IPS DF 6.9 (cell line): ENCODE measurements around the gene PON1.

ENCODE experiments used
- DNase-seq: peaks from one replicate; pipeline ENCODE4 v3.0.0-alpha.2; 2013; ENCODE audit warnings: low read depth, low spot score
- H3K27ac ChIP-seq: one replicate; pipeline ENCODE4 v1.5.1; 2013; ENCODE audit warnings: low read length, control low read depth
- H3K27me3 ChIP-seq: 2 replicates; pipeline ENCODE4 v1.6.1; 2013; ENCODE audit warnings: mild to moderate bottlenecking, low read length; ENCODE audit not compliant: control insufficient read depth, insufficient read depth
- H3K36me3 ChIP-seq: 2 replicates; pipeline ENCODE4 v1.6.1; 2013; ENCODE audit warnings: low read length; ENCODE audit not compliant: control insufficient read depth, insufficient read depth
- H3K4me1 ChIP-seq: 2 replicates; pipeline ENCODE4 v1.6.1; 2013; ENCODE audit warnings: low read length; ENCODE audit not compliant: control insufficient read depth, insufficient read depth
- H3K4me3 ChIP-seq: 2 replicates; pipeline ENCODE4 v1.5.1; 2013; ENCODE audit warnings: mild to moderate bottlenecking, low read length
- H3K9me3 ChIP-seq: 2 replicates; pipeline ENCODE4 v1.6.1; 2013; ENCODE audit warnings: low read length, inconsistent platforms; ENCODE audit not compliant: control insufficient read depth, insufficient read depth
- WGBS: extraction: QIAGEN DNeasy Blood & Tissue Kit; methylation state at CpG from one replicate; pipeline ENCODE4 v1.1.7; 2013; ENCODE audit warnings: mixed read lengths, missing lambda C conversion rate; ENCODE audit not compliant: insufficient read length, insufficient coverage; 5-methylcytosine and 5-hydroxymethylcytosine counted together

Gene PON1

DNA sequence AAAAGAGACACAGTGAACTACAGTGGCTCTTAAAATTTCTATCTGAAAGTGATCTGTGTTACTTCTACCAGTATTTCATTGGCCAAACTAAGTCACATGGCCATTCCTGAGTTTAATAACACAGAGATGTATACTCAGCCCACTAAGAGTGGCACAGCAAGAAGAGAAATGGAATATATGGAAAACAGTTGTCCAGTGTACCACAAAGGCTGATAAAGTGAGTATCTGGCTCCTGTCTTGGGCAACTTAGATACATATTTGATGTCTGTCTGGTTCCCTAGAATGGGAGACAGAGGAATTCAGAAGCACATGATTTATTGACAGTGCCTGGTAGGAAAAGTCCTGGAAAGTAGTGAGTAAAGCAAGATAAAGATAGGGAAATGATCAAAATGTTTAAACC lies 10.1 kb upstream of the PON1 start:
- H3K27ac ChIP-seq: no peak overlapping the region
- no peaks in the 10 kb centered on the region for H3K9me3 ChIP-seq
- no peaks in the 10 kb centered on the region for H3K4me1 ChIP-seq
- no peaks in the 10 kb centered on the region for H3K36me3 ChIP-seq
- no peaks in the 10 kb centered on the region for H3K27me3 ChIP-seq
- no peak for DNase-seq
- H3K4me3 ChIP-seq: no peak overlapping the region

DNA sequence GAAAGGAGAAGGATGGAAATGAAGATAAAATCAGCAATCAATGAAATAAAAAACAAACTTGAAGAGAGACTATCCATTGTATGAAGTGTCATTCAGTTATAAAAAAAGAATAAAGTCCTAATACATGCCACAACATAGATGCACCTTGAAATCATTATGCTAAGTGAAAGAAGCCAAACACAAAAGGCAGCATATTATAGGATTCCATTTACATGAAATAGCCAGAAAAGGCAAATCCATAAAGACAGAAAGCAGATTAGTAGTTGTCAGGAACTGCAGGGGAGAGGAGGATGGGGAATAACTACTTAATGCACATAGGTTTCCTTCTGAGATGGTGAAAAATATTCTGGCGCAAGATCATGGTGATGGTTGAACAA lies 6.6 kb upstream of the PON1 start:
- no CpG with 5 or more reads among the region's 1 CpG for WGBS
- no peak for DNase-seq

DNA sequence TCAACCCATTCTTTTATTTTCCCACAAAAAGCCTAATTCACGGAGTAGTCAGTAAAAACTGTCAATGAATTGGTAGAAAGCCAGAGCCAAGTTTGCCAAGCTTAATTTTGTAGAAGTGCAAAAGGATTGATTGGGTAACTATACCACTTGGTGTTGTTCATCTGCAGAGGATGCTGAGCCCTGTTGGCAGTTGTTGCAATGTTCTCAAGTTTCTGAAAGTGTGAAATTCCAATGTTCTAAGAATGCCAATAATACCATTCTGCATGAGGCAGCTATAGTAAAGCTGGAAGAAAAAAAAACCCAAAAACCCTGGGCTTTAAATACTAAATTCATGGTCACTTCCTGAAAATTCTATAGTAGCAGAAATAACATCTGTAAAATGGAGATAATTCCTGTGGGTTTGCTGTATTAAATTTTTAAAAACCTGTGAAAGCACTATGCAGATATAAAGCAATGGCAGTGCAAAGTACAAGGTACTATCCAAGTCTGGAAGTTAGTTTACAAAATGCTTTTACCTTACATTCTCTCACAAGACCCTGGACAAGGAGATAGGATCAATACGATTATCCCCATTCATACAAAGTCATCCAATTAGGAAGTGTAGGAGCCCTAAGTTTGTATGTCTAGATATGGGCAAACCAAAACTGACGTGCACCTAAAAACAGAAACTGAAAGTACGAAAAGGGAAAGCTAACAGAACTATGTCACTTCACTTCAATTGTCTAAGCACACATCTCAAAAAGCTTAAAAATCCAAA lies 6.0 kb upstream of the PON1 start:
- no peaks in the 10 kb centered on the region for H3K36me3 ChIP-seq
- no peaks in the 10 kb centered on the region for H3K9me3 ChIP-seq
- H3K27me3 ChIP-seq: no peaks in the 10 kb centered on the region
- DNase-seq: no peak
- no peak overlapping the region for H3K4me3 ChIP-seq
- no peaks in the 10 kb centered on the region for H3K4me1 ChIP-seq
- H3K27ac ChIP-seq: no peak overlapping the region
- 100% methylated on average over 1 of the region's 4 CpGs for WGBS

More for the DNA sequence above, 6.6 kb upstream of the PON1 start:
- H3K4me1 ChIP-seq: no peaks in the 10 kb centered on the region
- H3K27ac ChIP-seq: no peak overlapping the region
- no peak overlapping the region for H3K4me3 ChIP-seq
- H3K9me3 ChIP-seq: no peaks in the 10 kb centered on the region
- H3K27me3 ChIP-seq: no peaks in the 10 kb centered on the region
- H3K36me3 ChIP-seq: no peaks in the 10 kb centered on the region

GRCh38 chr7:95327356-95327755 lies 3.0 kb upstream of the PON1 start:
- Histone ChIP-seq H3K9me3 (no peaks in the 10 kb centered on the region), H3K36me3 (no peaks in the 10 kb centered on the region), H3K4me3 (no peak overlapping the region), H3K27ac (no peak overlapping the region), H3K27me3 (no peaks in the 10 kb centered on the region), H3K4me1 (no peaks in the 10 kb centered on the region)
- no peak for DNase-seq
- 100% methylated on average over 1 of the region's 3 CpGs for WGBS

- H3K4me1 ChIP-seq: no peaks in the 10 kb centered on the region
- no peaks in the 10 kb centered on the region for H3K27me3 ChIP-seq
- DNase-seq: no peak
- H3K36me3 ChIP-seq: no peaks in the 10 kb centered on the region
- no CpG with 5 or more reads among the region's 9 CpGs for WGBS
- H3K4me3 ChIP-seq: no peak overlapping the region
- H3K27ac ChIP-seq: no peak overlapping the region
- no peaks in the 10 kb centered on the region for H3K9me3 ChIP-seq
These were observed 762 bp downstream of the PON1 start for GRCh38 chr7:95323410-95324129.

- H3K27ac ChIP-seq: no peak overlapping the region
These were observed 1.5 kb downstream of the PON1 start for GRCh38 chr7:95322854-95323253.

GRCh38 chr7:95322396-95322795 lies 1.9 kb downstream of the PON1 start:
- H3K4me1 ChIP-seq: no peaks in the 10 kb centered on the region
- WGBS: no CpG with 5 or more reads among the region's 8 CpGs
- no peak overlapping the region for H3K4me3 ChIP-seq
- no peaks in the 10 kb centered on the region for H3K27me3 ChIP-seq
- no peaks in the 10 kb centered on the region for H3K9me3 ChIP-seq
- no peak for DNase-seq
- no peak overlapping the region for H3K27ac ChIP-seq
- no peaks in the 10 kb centered on the region for H3K36me3 ChIP-seq

More at GRCh38 chr7:95322854-95323253, 1.5 kb downstream of the PON1 start:
- H3K9me3 ChIP-seq: no peaks in the 10 kb centered on the region
- H3K27me3 ChIP-seq: no peaks in the 10 kb centered on the region
- no CpG with 5 or more reads among the region's 2 CpGs for WGBS
- no peaks in the 10 kb centered on the region for H3K36me3 ChIP-seq
- no peak overlapping the region for H3K4me3 ChIP-seq
- DNase-seq: no peak
- no peaks in the 10 kb centered on the region for H3K4me1 ChIP-seq

GRCh38 chr7:95321720-95322119 lies 2.6 kb downstream of the PON1 start:
- H3K27me3 ChIP-seq: no peaks in the 10 kb centered on the region
- no CpG with 5 or more reads among the region's 1 CpG for WGBS
- no peaks in the 10 kb centered on the region for H3K9me3 ChIP-seq
- H3K36me3 ChIP-seq: no peaks in the 10 kb centered on the region
- H3K4me1 ChIP-seq: no peaks in the 10 kb centered on the region
- H3K4me3 ChIP-seq: no peak overlapping the region
- no peak for DNase-seq
- H3K27ac ChIP-seq: no peak overlapping the region

- Histone ChIP-seq H3K4me3 (no peak overlapping the region), H3K27me3 (no peaks in the 10 kb centered on the region), H3K4me1 (no peaks in the 10 kb centered on the region), H3K27ac (no peak overlapping the region), H3K9me3 (no peaks in the 10 kb centered on the region), H3K36me3 (no peaks in the 10 kb centered on the region)
- no peak for DNase-seq
- no CpG with 5 or more reads among the region's 1 CpG for WGBS
These were observed 3.7 kb downstream of the PON1 start for GRCh38 chr7:95320651-95321050.

GRCh38 chr7:95319570-95319969 lies 4.8 kb downstream of the PON1 start:
- no peaks in the 10 kb centered on the region; the same call in 1 of the 2 replicates for H3K4me1 ChIP-seq
- no peaks in the 10 kb centered on the region for H3K9me3 ChIP-seq
- no CpG with 5 or more reads among the region's 1 CpG for WGBS
- DNase-seq: no peak
- no peak overlapping the region for H3K4me3 ChIP-seq
- H3K36me3 ChIP-seq: no peaks in the 10 kb centered on the region
- no peaks in the 10 kb centered on the region for H3K27me3 ChIP-seq
- H3K27ac ChIP-seq: no peak overlapping the region
